Breast epithelium (tissue), 3 donors: ENCODE data around the gene TAF11L8.

Experiments
- POLR2AphosphoS5 ChIP-seq, 3 donors: sonication (generic); formaldehyde crosslinking; IDR thresholded peaks; one replicate each; pipeline ENCODE4 v1.6.1; 2017; ENCODE audit warnings: antibody characterized with exemption in 3 of 3
- TF ChIP-seq, protein P1 (sequence below), 3 donors: fragments of 450-650 bp; IDR thresholded peaks; one replicate each; pipeline ENCODE4 v1.5.1; 2016 to 2017; ENCODE audit warnings: antibody characterized with exemption in 3 of 3, mild to moderate bottlenecking in 3 of 3, moderate library complexity in 3 of 3

DNA sequence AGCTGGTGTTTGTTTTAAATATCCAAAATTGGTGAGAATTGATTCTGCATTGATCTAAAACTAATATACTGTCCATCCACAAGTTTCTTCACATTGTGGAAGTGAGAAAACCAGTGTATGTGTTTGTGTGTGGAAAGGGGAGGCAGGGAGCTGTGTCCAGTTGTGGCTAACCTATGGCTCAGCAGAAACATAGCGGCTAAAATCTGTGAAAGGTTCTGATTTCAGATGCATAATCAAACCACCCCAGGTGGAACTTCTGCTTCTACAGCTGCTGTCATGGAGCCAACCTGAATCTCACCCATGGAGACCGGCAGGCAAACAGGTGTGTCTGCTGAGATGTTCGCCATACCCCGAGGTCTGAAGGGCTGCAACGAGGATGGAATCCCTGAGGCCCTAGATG, 43.4 kb upstream of the TAF11L8 start, which contains the start of gene TAF11L14:
- no peak for TF ChIP-seq POLR2AphosphoS5 (IDR thresholded peaks at IDR 0.05)
- TF ChIP-seq, protein P1, sequence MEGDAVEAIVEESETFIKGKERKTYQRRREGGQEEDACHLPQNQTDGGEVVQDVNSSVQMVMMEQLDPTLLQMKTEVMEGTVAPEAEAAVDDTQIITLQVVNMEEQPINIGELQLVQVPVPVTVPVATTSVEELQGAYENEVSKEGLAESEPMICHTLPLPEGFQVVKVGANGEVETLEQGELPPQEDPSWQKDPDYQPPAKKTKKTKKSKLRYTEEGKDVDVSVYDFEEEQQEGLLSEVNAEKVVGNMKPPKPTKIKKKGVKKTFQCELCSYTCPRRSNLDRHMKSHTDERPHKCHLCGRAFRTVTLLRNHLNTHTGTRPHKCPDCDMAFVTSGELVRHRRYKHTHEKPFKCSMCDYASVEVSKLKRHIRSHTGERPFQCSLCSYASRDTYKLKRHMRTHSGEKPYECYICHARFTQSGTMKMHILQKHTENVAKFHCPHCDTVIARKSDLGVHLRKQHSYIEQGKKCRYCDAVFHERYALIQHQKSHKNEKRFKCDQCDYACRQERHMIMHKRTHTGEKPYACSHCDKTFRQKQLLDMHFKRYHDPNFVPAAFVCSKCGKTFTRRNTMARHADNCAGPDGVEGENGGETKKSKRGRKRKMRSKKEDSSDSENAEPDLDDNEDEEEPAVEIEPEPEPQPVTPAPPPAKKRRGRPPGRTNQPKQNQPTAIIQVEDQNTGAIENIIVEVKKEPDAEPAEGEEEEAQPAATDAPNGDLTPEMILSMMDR (IDR thresholded peaks at IDR 0.05) = no peak
